WI38 (cell line): ENCODE measurements around the gene SH3PXD2B.

Source experiments
- H3K4me3 ChIP-seq: 2 replicates; pipeline ENCODE4 v1.5.1; 2011; ENCODE audit warnings: low read depth, mild to moderate bottlenecking, control low read depth, low read length
- TF ChIP-seq, protein P1 (sequence below): IDR thresholded peaks from 2 replicates; pipeline ENCODE4 v1.5.1; 2012; ENCODE audit warnings: low read depth, mild to moderate bottlenecking, control low read depth, low read length

SH3PXD2B gene

DNA sequence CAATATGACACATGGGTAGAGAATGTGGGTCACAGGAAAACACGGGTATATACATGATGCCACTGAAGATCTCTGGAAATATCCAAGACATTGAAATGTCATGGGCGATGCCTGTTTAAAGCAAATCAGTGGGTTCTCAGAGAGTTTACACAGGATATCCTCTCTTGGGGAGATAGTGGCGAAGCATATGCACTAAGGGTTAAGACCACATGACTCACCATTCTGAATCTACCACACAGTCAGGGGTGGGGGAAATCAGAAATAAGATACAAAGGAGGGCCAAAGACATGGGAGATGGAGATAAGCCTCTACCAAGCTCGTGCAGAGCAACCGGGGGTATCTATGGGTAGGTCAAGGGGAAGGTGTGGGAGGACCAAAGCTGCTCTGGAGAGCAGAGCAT is 58.8 kb downstream of the SH3PXD2B start:
- no peak overlapping the region for H3K4me3 ChIP-seq
- TF ChIP-seq, protein P1, sequence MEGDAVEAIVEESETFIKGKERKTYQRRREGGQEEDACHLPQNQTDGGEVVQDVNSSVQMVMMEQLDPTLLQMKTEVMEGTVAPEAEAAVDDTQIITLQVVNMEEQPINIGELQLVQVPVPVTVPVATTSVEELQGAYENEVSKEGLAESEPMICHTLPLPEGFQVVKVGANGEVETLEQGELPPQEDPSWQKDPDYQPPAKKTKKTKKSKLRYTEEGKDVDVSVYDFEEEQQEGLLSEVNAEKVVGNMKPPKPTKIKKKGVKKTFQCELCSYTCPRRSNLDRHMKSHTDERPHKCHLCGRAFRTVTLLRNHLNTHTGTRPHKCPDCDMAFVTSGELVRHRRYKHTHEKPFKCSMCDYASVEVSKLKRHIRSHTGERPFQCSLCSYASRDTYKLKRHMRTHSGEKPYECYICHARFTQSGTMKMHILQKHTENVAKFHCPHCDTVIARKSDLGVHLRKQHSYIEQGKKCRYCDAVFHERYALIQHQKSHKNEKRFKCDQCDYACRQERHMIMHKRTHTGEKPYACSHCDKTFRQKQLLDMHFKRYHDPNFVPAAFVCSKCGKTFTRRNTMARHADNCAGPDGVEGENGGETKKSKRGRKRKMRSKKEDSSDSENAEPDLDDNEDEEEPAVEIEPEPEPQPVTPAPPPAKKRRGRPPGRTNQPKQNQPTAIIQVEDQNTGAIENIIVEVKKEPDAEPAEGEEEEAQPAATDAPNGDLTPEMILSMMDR, result no peak

DNA sequence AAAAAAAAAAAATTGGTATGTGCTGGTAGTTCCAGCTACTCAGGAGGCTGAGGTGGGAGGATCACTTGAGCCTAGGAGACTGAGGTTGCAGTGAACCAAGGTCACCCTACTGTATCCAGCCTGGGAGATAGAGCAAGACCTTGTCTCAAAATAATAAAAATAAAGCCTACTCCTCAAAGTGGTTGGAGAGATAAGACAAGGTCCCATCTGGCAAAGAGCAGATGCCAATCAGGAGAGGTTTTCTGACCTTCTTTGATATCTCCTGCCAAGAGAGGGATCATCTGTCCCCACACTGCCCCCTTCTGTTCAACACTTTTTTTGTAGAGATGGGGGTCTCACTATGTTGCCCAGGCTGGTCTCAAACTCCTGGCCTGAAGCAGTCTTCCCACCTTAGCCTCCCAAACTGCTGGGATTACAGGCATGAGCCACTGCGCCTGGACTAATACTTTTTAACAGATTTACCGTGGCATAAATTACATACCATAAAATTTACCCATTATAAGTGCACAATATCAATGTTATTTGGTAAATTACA is 64.7 kb downstream of the SH3PXD2B start:
- H3K4me3 ChIP-seq, result no peak overlapping the region
- TF ChIP-seq, protein P1, result no peak

DNA sequence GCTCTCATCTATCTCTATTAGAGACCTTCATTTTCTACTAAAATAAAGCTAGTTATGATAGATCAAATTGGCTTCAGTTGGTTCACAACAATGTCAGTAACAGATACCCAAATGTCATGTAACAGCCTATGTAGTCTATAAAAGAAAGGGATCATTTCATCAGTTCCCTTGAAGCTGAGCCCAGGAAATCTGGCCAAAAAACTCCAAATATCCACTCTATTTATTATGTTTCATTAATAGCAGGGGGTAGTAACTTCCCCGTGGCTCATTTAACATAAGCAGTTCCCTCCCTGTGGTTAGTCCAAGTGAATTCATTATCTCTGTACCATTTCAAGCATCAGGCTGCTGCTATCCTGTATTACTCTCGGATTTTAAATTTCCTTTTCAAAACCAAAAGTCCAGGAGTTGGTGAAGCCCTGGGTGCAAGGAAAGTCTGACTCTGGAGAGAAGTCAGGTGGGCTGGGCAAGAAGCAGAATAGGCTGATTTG is 66.0 kb downstream of the SH3PXD2B start:
- TF ChIP-seq, protein P1, result no peak
- no peak overlapping the region for H3K4me3 ChIP-seq

DNA sequence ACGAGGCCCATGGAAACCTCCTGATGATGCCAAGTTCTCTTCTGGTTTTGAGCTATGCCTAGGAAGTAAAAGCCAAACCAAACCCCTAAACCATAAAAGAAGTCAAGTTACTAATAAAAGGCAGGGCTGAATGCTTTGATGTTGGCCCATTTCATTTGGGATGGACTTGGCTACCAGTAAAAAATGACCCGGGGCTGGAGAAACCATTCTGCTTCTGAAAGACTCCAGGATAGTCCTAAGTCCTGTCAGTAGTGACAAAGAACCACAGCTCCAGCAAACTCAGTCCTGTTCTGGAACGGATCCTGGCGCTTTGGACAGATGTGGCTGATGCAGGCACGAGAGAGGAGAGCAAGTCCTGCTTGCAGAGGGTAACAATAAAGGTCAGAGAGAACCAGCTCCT is 68.6 kb downstream of the SH3PXD2B start:
- no peak overlapping the region for H3K4me3 ChIP-seq
- TF ChIP-seq, protein P1, result no peak

DNA sequence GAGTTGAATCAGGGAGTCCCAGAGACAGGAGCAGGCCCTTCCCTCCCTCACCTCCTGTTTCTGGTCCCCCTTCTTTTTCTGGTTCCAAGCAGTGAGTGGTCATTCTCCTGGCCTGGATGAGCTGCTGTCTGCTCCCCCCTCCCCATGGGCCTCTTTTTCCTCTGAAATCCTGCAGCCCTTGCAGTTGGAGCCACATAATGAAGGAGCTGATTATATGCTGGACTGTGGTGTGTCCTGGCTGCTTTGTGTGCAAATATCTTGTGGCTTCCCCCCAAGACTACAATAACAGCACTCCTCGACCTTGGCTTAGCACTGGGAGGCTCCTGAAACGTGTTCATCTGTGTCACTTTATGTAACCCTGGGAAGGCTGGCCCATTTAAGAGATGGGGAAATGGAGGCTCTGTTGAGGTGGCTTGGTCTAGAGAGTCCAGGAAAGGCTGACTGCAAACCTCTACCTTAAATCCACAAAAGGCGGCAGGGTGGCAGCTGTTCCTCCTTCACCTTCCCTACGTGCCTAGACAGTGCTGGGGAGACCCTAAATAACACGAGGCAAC is 69.2 kb downstream of the SH3PXD2B start:
- TF ChIP-seq, protein P1, result no peak

DNA sequence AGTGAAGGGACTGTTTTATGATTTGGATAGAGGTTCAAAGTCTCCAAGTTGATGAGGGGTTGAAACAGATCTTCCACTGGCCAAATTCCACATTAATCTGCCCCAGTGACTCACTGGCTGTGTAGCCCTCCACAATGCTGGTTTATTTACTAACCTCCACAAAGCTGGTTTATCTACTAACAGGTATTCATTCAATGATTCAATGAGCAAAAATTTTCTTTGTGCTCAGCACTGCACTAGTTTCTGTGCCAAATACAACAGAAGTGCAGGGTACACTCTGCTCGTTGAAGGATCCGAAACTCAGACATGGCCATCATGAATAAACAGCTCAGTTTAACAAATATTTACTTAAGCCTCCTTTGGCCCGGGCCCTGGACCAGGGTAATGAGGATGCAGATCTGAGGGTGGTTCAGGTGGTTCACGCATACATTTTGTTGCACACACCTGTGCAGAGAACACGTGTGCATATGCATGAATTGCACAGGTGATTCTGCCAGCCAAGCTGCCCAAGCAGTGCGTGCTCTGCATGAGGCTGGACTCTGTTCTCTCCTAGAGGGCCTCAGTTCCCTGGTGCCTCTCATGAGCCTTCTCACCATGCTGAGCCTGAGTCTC is 71.0 kb downstream of the SH3PXD2B start:
- no peak overlapping the region for H3K4me3 ChIP-seq
- TF ChIP-seq, protein P1, result no peak

More for the DNA sequence above, 69.2 kb downstream of the SH3PXD2B start:
- no peak overlapping the region for H3K4me3 ChIP-seq

DNA sequence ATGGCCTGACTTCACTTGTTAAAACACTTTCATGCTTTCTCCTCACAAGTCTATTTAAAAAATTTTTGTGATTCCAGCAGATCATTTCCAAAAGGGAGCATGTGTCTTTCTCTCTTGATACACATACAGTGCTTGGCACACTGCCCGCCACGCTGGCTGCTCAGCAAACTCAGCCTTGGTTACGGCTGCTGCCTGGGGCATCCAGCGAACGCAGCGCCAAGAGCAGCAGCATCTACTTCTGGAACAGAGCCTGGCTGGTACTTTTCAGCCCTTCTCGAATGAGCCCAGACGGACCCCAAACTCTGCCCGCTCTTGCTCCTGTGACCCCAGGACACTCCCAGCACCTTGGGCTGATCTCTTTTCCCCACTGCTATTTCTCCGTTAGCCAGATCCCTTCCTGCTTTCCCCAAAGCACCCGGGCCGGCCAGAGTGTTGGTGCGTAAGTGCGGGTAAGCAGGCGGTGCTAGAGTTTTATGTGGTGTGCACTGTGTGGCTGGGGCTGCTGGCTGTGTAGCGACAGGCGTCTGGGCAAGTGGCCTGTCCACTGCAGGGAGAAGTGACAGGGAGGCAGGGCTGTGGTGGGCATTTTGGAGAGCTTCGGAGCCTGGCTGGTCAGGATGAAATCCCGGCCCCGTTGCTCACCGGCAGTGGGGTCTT is 73.2 kb downstream of the SH3PXD2B start:
- no peak overlapping the region for H3K4me3 ChIP-seq
- TF ChIP-seq, protein P1, result no peak
